GM21528 (cell line): ENCODE data around the gene SFMBT2.
"Not testable (repeated sequence)": the region's sequence is repeated elsewhere in the genome, so short reads cannot be mapped to it uniquely, and the experiment has no call there.

Source experiments
- ATAC-seq: cut with Tn5 transposase; IDR thresholded peaks from one replicate; pipeline ENCODE4 v1.9.1; 2021; ENCODE audit warnings: mild to moderate bottlenecking, moderate library complexity; ENCODE audit not compliant: unreplicated experiment, low FRiP score

The SFMBT2 gene

GRCh38 chr10:7403620-7404019, 7.2 kb downstream of the SFMBT2 start:
- no peak for ATAC-seq

DNA sequence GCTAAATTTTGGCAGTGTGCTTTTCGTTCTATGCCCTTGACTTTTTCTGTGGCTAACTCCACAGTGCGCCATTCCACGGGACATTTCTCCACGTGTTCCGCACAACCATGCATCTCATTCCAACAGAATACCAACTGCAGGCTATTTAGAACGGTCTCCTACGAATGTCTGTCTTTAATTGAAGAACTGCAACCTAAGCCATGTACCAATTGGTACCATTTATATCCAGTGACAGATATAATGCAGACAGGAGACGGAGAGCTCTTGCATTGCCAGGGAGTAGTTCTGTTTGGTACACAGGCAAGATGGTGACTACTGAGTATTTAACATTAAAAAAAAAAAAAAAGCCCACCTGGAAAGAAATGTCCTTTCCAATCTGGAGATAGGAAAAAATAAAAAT, 9.1 kb downstream of the SFMBT2 start:
- ATAC-seq, result no peak

- ATAC-seq, result no peak
Measured at GRCh38 chr10:7401156-7401555, 9.7 kb downstream of the SFMBT2 start.

DNA sequence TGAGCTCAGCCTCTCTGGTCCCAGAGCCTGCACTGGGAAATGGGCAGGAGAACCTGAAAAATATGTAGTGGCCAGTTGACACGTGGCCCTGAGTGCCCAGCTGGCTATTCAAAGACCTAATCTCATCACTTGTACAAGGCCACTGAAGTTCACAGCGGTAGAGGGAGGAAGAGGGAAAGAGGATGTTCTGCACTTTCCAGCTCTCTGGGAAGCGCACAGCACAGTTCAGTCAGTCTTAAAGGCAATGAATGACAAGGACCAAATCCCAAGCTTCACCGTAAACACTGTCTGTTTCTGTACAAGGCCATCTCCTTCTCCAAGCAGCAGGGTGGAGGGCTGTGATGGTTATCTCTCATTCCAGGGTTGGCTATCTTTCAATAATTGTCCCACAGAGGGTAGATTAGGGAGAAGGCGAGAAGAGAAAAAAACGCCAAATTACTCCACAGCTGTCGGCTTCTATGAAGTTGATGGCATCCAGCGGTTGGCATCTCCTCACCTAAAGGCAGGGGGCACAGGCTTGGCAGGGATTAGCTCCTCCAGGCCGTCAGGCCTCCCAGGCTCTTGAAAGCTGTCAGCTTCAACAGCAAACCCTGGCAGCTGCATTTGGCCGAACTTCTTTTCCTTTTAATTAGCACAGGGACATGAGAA, 10.6 kb downstream of the SFMBT2 start:
- no peak for ATAC-seq

DNA sequence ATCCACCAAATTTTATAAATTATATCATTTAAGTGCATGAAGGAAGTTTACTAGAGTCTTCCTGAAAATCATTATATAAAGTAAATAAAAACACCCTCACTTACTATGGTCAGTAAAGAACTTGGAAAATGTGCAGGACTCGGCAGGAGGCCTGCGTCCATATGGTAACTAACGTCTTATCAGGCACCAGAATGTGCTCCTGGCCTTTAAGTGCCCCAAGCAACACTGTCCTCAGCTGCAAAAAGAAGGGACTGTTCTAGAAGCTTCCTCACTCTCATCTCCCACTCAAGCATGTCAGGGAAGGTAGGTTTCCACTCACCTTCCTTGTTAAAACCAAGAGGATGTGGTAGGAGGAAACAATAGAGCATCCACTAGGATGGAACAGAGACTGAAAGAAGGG, 11.3 kb downstream of the SFMBT2 start:
- no peak for ATAC-seq

- ATAC-seq, result no peak
Measured at GRCh38 chr10:7397049-7398035, 13.5 kb downstream of the SFMBT2 start.

- not testable (repeated sequence) for ATAC-seq
Measured at GRCh38 chr10:7392301-7392700, 18.5 kb downstream of the SFMBT2 start.

- ATAC-seq, result no peak
Measured at GRCh38 chr10:7391748-7392147, 19.1 kb downstream of the SFMBT2 start.

- ATAC-seq, result not testable (repeated sequence)
Measured at GRCh38 chr10:7390689-7391110, 20.1 kb downstream of the SFMBT2 start.

GRCh38 chr10:7389844-7390243, 21.0 kb downstream of the SFMBT2 start:
- ATAC-seq, result no peak

GRCh38 chr10:7389346-7389745, 21.5 kb downstream of the SFMBT2 start:
- no peak for ATAC-seq

- ATAC-seq, result no peak
Measured at GRCh38 chr10:7388602-7389001, 22.2 kb downstream of the SFMBT2 start.

DNA sequence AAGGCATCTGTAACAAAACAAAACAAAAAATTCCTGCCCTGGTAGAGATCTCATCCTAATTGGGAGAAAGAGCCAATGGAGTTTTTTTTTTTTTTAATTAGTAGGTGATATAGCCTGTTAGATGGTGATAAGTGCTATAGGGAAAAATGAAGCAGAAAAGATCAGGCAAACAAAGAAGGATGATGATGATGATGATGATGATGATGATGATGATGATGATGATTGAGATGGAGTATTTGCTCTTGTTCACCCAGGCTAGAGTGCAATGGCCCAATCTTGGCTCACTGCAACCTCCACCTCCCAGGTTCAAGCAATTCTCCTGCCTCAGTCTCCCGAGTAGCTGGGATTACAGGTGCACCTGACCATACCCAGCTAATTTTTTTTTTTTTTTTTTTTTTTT, 22.7 kb downstream of the SFMBT2 start:
- not testable (repeated sequence) for ATAC-seq

DNA sequence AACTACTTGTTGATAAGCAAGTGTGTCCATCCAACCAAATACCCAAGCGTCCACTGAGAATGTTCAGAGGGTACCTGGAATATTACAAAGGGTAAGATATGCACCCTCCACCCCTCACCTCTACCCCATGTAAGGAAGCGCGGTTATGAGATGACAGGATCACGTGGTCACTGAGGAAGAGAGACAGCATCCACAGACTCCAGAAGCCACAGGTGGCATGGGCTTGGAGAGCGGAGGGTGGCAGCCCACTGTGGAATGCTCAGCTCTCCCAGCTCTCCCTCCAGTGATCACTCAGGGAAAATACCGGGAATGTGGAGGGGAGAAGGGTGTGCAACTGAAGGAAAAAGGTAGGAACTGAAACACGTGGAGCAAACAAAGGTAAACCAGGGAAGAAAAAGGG, 25.7 kb downstream of the SFMBT2 start:
- no peak for ATAC-seq

- no peak for ATAC-seq
Measured at GRCh38 chr10:7383442-7383841, 27.4 kb downstream of the SFMBT2 start.

GRCh38 chr10:7380704-7381241, 30.1 kb downstream of the SFMBT2 start:
- ATAC-seq, result no peak

GRCh38 chr10:7378602-7379403, 32.0 kb downstream of the SFMBT2 start:
- ATAC-seq, result no peak

DNA sequence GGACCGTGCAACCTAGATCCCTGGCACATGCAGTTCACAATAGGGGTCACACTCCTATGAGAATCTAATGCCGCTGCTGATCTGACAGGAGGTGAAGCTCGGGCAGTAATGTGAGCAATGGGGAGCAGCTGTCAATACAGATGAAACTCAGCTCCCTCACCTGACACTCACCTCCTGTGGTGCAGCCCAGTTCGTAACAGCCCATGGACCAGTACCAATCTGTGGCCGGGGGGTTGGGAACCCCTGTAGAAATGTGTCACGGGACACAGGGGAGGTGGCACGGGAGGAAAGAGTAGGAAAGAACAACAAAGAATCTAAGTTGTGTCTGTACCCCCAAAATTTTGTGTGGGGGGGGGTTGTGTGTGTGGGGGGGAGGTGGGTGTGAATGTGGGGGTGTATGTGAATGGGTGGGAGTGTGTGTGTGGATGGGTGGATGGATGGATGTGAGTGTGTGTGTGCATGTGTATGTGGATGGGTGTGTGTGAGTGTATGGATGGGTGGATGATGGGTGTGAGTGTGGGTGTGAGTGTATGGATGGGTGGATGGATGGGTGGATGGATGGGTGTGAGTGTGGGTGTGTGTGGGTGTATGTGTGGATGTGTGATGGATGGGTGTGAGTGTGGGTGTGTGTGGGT, 33.1 kb downstream of the SFMBT2 start:
- ATAC-seq, result no peak

- no peak for ATAC-seq
Measured at GRCh38 chr10:7374795-7375194, 36.0 kb downstream of the SFMBT2 start.

DNA sequence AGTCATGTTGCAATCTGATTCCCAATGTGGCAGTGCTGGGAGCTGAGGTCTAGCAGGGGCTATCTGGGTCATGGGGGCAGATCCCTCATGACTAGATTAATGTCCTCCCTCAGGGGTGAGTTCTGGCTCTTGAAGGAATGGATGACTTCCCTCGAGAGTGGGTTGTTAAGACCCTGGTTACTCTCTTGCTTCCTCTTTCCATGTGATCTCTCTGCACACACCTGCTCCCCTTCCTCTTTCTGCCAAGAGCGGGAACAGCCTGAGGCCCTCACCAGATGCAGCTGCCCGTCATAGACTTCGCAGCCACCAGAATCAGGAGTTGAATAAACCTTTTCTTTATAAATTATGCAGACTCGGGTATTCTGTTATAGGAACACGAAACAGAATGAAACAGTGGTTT, 37.8 kb downstream of the SFMBT2 start:
- ATAC-seq, result no peak
